HG02884 (cell line): ENCODE results near the gene FATE1.

Experiments used
- ATAC-seq: cut with Tn5 transposase; IDR thresholded peaks from one replicate; pipeline ENCODE4 v1.9.1; 2021; ENCODE audit warnings: mild to moderate bottlenecking, moderate library complexity; ENCODE audit not compliant: unreplicated experiment

Gene FATE1

GRCh38 chrX:151703487-151703886 is 12.3 kb upstream of the FATE1 start:
- ATAC-seq: no peak

- no peak for ATAC-seq
Observed at GRCh38 chrX:151704041-151704663, 11.7 kb upstream of the FATE1 start.

GRCh38 chrX:151708821-151709220 is 7.0 kb upstream of the FATE1 start:
- no peak for ATAC-seq

- ATAC-seq: no peak
Observed at GRCh38 chrX:151710457-151710856, 5.4 kb upstream of the FATE1 start.

- ATAC-seq: no peak
Observed at GRCh38 chrX:151711154-151711553, 4.7 kb upstream of the FATE1 start.

GRCh38 chrX:151711787-151712186 is 4.0 kb upstream of the FATE1 start:
- no peak for ATAC-seq

GRCh38 chrX:151712253-151712652 is 3.6 kb upstream of the FATE1 start:
- ATAC-seq: no peak

- peak; percentile 45 for ATAC-seq
Observed at GRCh38 chrX:151713849-151714248, 2.0 kb upstream of the FATE1 start.

GRCh38 chrX:151714362-151714761 is 1.5 kb upstream of the FATE1 start:
- ATAC-seq: no peak

GRCh38 chrX:151722241-151722846 is 6.5 kb downstream of the FATE1 start:
- ATAC-seq: no peak

- no peak for ATAC-seq
Observed at GRCh38 chrX:151723156-151723760, 7.4 kb downstream of the FATE1 start.

- no peak for ATAC-seq
Observed at GRCh38 chrX:151724563-151725337, 8.9 kb downstream of the FATE1 start.

- no peak for ATAC-seq
Observed at GRCh38 chrX:151725338-151725614, 9.4 kb downstream of the FATE1 start.

GRCh38 chrX:151726751-151727150 is 10.9 kb downstream of the FATE1 start:
- no peak for ATAC-seq

GRCh38 chrX:151727346-151727745 is 11.5 kb downstream of the FATE1 start:
- ATAC-seq: no peak

GRCh38 chrX:151729056-151729725 is 13.4 kb downstream of the FATE1 start:
- no peak for ATAC-seq

- ATAC-seq: no peak
Observed at GRCh38 chrX:151734446-151734845, 18.6 kb downstream of the FATE1 start, which contains the start of gene CNGA2. Gene CNGA2 (plus strand): TSS chrX:151734746. CDS start chrX:151738484, 3,738 bp downstream.

- ATAC-seq: no peak
Observed at GRCh38 chrX:151735219-151735618, 19.4 kb downstream of the FATE1 start.

- ATAC-seq: no peak
Observed at GRCh38 chrX:151736685-151737084, 20.9 kb downstream of the FATE1 start.

- no peak for ATAC-seq
Observed at GRCh38 chrX:151737494-151737893, 21.7 kb downstream of the FATE1 start.

- no peak for ATAC-seq
Observed at GRCh38 chrX:151738751-151739150, 22.9 kb downstream of the FATE1 start.
